ENCODE data around the gene PEDS1. TPM values are rescaled to one million over a fixed set of nuclear protein-coding genes. Genes with fewer than 3 reads are reported as not detected.
"Not testable (repeated sequence)": the region's sequence is repeated elsewhere in the genome, so short reads cannot be mapped to it uniquely, and the experiment has no call there.

Gene PEDS1
- total RNA-seq, 1 experiment from 2014 or later = 29.7 TPM

DNA sequence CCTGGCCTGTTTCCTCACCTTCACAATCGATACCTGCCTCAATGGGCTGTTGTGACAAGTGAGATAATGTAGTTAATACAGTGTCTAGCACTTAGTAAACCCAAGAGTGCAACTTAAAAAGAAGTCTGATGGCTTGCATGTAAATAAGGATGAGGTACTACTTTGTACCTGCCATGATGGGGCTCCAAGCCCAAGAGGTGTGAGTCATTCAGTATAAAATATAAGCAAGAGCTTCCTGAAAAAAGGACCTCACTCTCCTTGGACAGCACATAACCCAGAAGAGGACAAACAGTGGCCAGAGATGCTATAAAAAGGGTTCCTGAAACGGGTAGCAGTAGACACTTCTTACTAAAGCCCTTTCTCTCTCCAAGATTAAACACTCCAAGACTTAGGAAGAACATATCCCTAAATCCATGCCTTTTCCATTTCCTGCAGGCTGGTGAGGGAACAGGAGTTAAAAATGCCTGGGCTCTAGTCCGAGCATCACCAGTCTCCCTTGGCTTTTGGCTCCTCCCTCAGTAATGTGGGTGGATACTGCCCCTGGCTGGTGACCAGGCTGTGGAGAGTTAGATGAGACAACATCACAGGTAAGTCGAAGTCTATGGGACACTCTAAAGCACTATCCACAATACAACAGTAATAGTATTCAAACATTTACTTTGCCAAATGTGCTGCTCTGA lies 44.8 kb downstream of the PEDS1 start:
- H4K20me1 ChIP-seq (ENCODE audit: insufficient read depth, low read depth, low read length) = peaks cover 52% of the 10 kb centered on the region
- H3K4me1 ChIP-seq (ENCODE audit: low read length) = peaks cover 48% of the 10 kb centered on the region
- H3K27ac ChIP-seq (ENCODE audit: low read length) = no peak overlapping the region
- H3K79me2 ChIP-seq (ENCODE audit: low read length) = peaks cover 99% of the 10 kb centered on the region
- no peak overlapping the region for H2AFZ ChIP-seq (ENCODE audit: low read length)
- H3K36me3 ChIP-seq (ENCODE audit: insufficient read depth, low read length) = peaks cover 20% of the 10 kb centered on the region
- H3K4me2 ChIP-seq (ENCODE audit: low read depth, low read length, poor library complexity, severe bottlenecking) = peak overlapping the region; percentile 20
- no peak overlapping the region for H3K9ac ChIP-seq (ENCODE audit: low read length)
- H3K9me2 ChIP-seq (replicated peaks; ENCODE audit: insufficient read depth, low read length) = no peaks in the 10 kb centered on the region
- DNase-seq = no peak
- H3K4me3 ChIP-seq (ENCODE audit: low read length) = no peak overlapping the region
- no peaks in the 10 kb centered on the region for H3K27me3 ChIP-seq (ENCODE audit: low read length)
- no peaks in the 10 kb centered on the region for H3K9me3 ChIP-seq (ENCODE audit: low read length)

DNA sequence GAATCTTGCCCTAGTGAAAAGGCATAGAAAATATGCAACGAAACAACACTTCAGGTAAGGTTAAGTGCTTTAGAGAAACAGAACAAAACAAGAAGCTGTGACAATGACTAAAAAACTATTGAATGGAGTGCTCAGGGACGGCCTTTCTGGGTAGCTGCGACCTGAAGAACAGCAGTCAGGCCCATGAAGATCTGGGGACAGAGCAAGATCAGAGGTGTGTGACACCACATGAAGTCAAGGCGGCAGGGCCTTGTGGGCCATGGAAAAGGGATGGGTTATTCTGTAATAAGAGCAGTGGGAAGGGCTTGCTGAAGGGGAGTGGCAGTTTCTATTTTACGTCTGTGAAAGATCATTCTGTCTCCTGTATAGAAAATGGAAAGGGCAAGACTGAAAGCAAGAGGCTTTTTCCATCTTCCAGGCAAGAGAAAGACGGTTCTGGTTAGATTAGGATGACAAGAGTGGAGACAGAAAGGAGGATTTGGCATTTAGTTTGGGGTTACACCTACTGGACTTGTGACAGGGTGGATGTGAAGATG lies 45.7 kb downstream of the PEDS1 start:
- Histone ChIP-seq H3K4me3 (ENCODE audit: low read length) (no peak overlapping the region), H4K20me1 (ENCODE audit: insufficient read depth, low read depth, low read length) (peaks cover 54% of the 10 kb centered on the region), H3K79me2 (ENCODE audit: low read length) (peaks cover 100% of the 10 kb centered on the region), H3K27me3 (ENCODE audit: low read length) (no peaks in the 10 kb centered on the region), H3K9me3 (ENCODE audit: low read length) (no peaks in the 10 kb centered on the region), H3K9me2 (replicated peaks; ENCODE audit: insufficient read depth, low read length) (no peaks in the 10 kb centered on the region), H2AFZ (ENCODE audit: low read length) (no peak overlapping the region), H3K4me1 (ENCODE audit: low read length) (peaks cover 46% of the 10 kb centered on the region), H3K27ac (ENCODE audit: low read length) (no peak overlapping the region), H3K9ac (ENCODE audit: low read length) (no peak overlapping the region), H3K4me2 (ENCODE audit: low read depth, low read length, poor library complexity, severe bottlenecking) (no peak overlapping the region), H3K36me3 (ENCODE audit: insufficient read depth, low read length) (peaks cover 20% of the 10 kb centered on the region)
- DNase-seq = no peak

DNA sequence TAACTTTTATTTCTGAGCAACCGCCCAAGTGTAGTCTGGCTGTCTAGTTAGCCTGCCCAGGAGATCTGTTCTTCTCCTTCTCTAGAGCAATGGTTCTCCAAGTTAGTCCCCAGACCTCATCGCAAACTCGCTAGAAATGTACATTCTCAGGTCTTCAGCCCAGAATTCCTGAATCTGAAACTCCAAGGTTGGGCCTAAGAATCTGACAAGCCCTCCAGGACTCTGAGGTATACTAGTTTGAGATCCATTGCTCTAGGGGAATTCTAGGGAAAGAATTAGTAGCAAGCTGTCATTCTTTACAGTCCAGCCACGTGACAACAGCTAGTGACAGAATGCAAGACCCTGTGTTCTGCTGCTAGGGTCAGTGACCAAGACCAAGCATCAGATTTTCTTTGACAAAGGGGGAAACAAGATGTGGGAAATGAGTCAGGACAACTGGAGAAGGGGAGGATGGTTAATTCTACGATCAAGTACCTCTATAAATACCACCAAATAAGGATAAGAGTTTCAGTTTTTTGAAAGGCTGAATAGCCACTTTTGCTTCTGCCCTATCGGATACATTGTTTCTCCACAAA lies 46.4 kb downstream of the PEDS1 start:
- no peak overlapping the region for H3K4me2 ChIP-seq (ENCODE audit: low read depth, low read length, poor library complexity, severe bottlenecking)
- no peaks in the 10 kb centered on the region for H3K9me2 ChIP-seq (replicated peaks; ENCODE audit: insufficient read depth, low read length)
- no peak overlapping the region for H3K27ac ChIP-seq (ENCODE audit: low read length)
- no peak overlapping the region for H3K9ac ChIP-seq (ENCODE audit: low read length)
- H3K4me1 ChIP-seq (ENCODE audit: low read length) = peaks cover 53% of the 10 kb centered on the region
- peaks cover 54% of the 10 kb centered on the region for H4K20me1 ChIP-seq (ENCODE audit: insufficient read depth, low read depth, low read length)
- H3K79me2 ChIP-seq (ENCODE audit: low read length) = peaks cover 100% of the 10 kb centered on the region
- no peak overlapping the region for H3K4me3 ChIP-seq (ENCODE audit: low read length)
- no peak for DNase-seq
- peaks cover 20% of the 10 kb centered on the region for H3K36me3 ChIP-seq (ENCODE audit: insufficient read depth, low read length)
- H3K27me3 ChIP-seq (ENCODE audit: low read length) = no peaks in the 10 kb centered on the region
- no peak overlapping the region for H2AFZ ChIP-seq (ENCODE audit: low read length)
- no peaks in the 10 kb centered on the region for H3K9me3 ChIP-seq (ENCODE audit: low read length)

DNA sequence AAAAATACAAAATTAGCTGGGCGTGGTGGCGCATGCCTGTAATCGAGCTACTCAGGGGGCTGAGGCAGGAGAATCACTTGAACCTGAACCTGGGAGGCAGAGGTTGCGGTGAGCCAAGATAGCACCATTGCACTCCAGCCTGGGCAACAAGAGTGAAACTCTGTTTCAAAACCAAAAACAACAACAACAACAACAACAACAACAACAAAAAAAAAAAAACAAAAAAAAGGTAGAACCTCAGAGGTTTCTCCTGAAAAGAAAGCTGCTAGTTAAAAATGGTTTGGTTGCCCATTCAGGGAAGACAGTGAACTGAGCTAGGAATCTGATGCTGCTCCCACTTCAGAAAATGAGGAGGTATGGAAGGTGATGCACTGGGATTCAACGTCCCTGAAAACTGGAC lies 46.9 kb downstream of the PEDS1 start:
- Histone ChIP-seq H3K79me2 (ENCODE audit: low read length) (peaks cover 100% of the 10 kb centered on the region), H3K36me3 (ENCODE audit: insufficient read depth, low read length) (peaks cover 20% of the 10 kb centered on the region), H3K4me1 (ENCODE audit: low read length) (peaks cover 56% of the 10 kb centered on the region), H4K20me1 (ENCODE audit: insufficient read depth, low read depth, low read length) (peaks cover 51% of the 10 kb centered on the region)
- H3K4me2 ChIP-seq (ENCODE audit: low read depth, low read length, poor library complexity, severe bottlenecking); H3K27me3 ChIP-seq (ENCODE audit: low read length); DNase-seq; H3K4me3 ChIP-seq (ENCODE audit: low read length); H3K27ac ChIP-seq (ENCODE audit: low read length); H2AFZ ChIP-seq (ENCODE audit: low read length); H3K9ac ChIP-seq (ENCODE audit: low read length); H3K9me2 ChIP-seq (replicated peaks; ENCODE audit: insufficient read depth, low read length); H3K9me3 ChIP-seq (ENCODE audit: low read length): not testable (repeated sequence)

Other genes with a start within 250 kb of the PEDS1 start
- gene SPATA2, start 238.2 kb downstream of the PEDS1 start, total RNA-seq (2014; rRNA removed; shearing (Covaris generic); ENCODE audit: low replicate concordance) = 3.1 and 3.5 TPM in 2 replicates
- 34.2 and 38.1 TPM in 2 replicates for gene RNF114, start 217.3 kb downstream of the PEDS1 start, total RNA-seq (2014; rRNA removed; shearing (Covaris generic); ENCODE audit: low replicate concordance)
- 0.22 TPM in 1 of 2 replicates, not detected in the other for gene SNAI1, start 170.7 kb downstream of the PEDS1 start, total RNA-seq (2014; rRNA removed; shearing (Covaris generic); ENCODE audit: low replicate concordance)
- 76.7 and 95.6 TPM in 2 replicates for gene UBE2V1, start 40.6 kb downstream of the PEDS1 start, total RNA-seq (2014; rRNA removed; shearing (Covaris generic); ENCODE audit: low replicate concordance)
- gene CEBPB, start 37.1 kb upstream of the PEDS1 start, total RNA-seq (2014; rRNA removed; shearing (Covaris generic); ENCODE audit: low replicate concordance) = 24.4 and 49.1 TPM in 2 replicates